PC-9 (cell line): ENCODE data around the gene PLEKHA7. TPM values are rescaled to one million over a fixed set of nuclear protein-coding genes. Genes with fewer than 3 reads are reported as not detected.

ENCODE experiments used
- BruUV-seq: library from RNA; stranded (reverse); fragments of 400-500 nt; replicated peaks from 2 replicates; lab custom pipeline; 2021; lab: Mats Ljungman, UMichigan
- CTCF ChIA-PET: fragments of 300-600 bp; sonication (Branson Sonifier 250); formaldehyde crosslinking; loops from one replicate; lab custom pipeline; 2022; ENCODE audit warnings: antibody characterized with exemption; lab: Charles Lee
- POLR2A ChIA-PET: fragments of 300-600 bp; sonication (Branson Sonifier 250); formaldehyde crosslinking; loops from one replicate; lab custom pipeline; 2022; ENCODE audit warnings: antibody characterized with exemption; ENCODE audit not compliant: unreplicated experiment; lab: Charles Lee
- DNase-seq, 2 experiments: peaks; one replicate each; pipeline versions ENCODE4 v3.0.0 to v3.0.0-alpha.2; 2015 to 2022; ENCODE audit warnings: mixed read lengths in 1 of 2
- H2AFZ ChIP-seq: fragments of 200-600 bp; sonication (generic); 2 replicates; pipeline ENCODE4 v1.8.1; 2017; ENCODE audit warnings: antibody characterized with exemption
- H3F3A ChIP-seq: fragments of 200-600 bp; sonication (generic); 2 replicates; pipeline ENCODE4 v1.8.1; 2017; ENCODE audit warnings: antibody characterized with exemption, mild to moderate bottlenecking, low read depth; ENCODE audit not compliant: insufficient read depth
- H3K27ac ChIP-seq: fragments of 200-600 bp; sonication (generic); 2 replicates; pipeline ENCODE4 v1.6.1; 2016; ENCODE audit warnings: mixed run types
- H3K27me3 ChIP-seq: fragments of 200-600 bp; sonication (generic); 2 replicates; pipeline ENCODE4 v1.6.1; 2016; ENCODE audit warnings: low read depth, mixed run types; ENCODE audit not compliant: insufficient read depth
- H3K36me3 ChIP-seq: fragments of 200-600 bp; sonication (generic); 2 replicates; pipeline ENCODE4 v1.6.1; 2016; ENCODE audit warnings: low read depth, mixed run types
- H3K4me1 ChIP-seq: fragments of 200-600 bp; sonication (generic); replicated peaks from 2 replicates; pipeline ENCODE4 v1.6.1; 2016; ENCODE audit warnings: mixed run types; ENCODE audit not compliant: insufficient read depth
- H3K4me2 ChIP-seq: fragments of 200-600 bp; sonication (generic); 2 replicates; pipeline ENCODE4 v1.6.1; 2017; ENCODE audit warnings: mixed run types
- H3K4me3 ChIP-seq: fragments of 200-600 bp; sonication (generic); 2 replicates; pipeline ENCODE4 v1.6.1; 2016; ENCODE audit warnings: mixed run types
- H3K79me2 ChIP-seq: fragments of 200-600 bp; sonication (generic); 2 replicates; pipeline ENCODE4 v1.6.1; 2017; ENCODE audit warnings: low read depth, mixed run types
- H3K9me2 ChIP-seq: fragments of 200-600 bp; sonication (generic); 2 replicates; pipeline ENCODE4 v1.8.1; 2017; ENCODE audit warnings: mild to moderate bottlenecking; ENCODE audit not compliant: insufficient read depth
- H3K9me3 ChIP-seq: fragments of 200-600 bp; sonication (generic); 2 replicates; pipeline ENCODE4 v1.8.1; 2016; ENCODE audit warnings: low read depth; ENCODE audit not compliant: insufficient read depth
- H4K20me1 ChIP-seq: fragments of 200-600 bp; sonication (generic); 2 replicates; pipeline ENCODE4 v1.8.1; 2017; ENCODE audit not compliant: insufficient read depth
- EZH2 ChIP-seq: fragments of 200-600 bp; sonication (generic); IDR thresholded peaks from 2 replicates; pipeline ENCODE4 v1.8.0; 2017; ENCODE audit warnings: antibody characterized with exemption, low read depth
- intact Hi-C: fragments of 100-400 bp; cut with micrococcal nuclease; formaldehyde crosslinking; loops from one replicate; pipeline ENCODE4 v1.10.0; 2022; ENCODE audit not compliant: unreplicated experiment
- total RNA-seq: library from RNA; stranded (reverse); gene quantifications from 2 replicates; pipeline ENCODE4 v1.2.3, GENCODE V29; 2021
- TF ChIP-seq, protein P1 (sequence below): fragments of 200-600 bp; sonication (generic); conservative IDR thresholded peaks from 2 replicates; pipeline ENCODE4 v1.6.1; 2017; ENCODE audit warnings: mixed run types, antibody characterized with exemption, mild to moderate bottlenecking, moderate library complexity

The PLEKHA7 gene
- total RNA-seq, 1 experiment from 2014 or later = 26.9 TPM

DNA sequence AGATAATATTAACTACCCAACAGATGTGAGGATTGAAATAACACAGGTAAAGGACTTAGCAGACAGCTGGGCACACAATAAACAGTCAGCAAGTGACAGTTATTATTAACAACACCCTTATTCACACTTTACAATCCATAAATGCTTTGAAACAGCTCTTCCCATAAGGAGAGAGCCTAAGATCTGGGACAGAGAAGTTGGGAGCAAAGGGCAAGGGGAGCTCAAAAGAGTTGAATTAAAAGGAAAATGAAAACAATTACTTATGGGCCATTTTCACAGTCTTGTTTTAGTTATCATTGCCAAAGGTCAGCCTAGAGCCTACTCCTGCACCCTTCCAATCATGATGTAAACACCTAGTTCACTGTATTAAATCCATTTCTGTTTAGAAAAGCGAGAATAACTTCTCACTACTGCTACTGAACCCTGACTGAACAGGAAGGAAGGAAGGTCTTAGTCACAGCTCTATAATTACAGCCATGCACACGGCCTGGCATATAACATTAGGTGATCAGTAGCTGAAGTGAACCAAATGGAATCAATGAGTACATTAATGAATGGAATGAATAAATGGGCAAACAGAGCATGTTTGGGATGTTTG lies 111.3 kb downstream of the PLEKHA7 start:
- ChIA-PET POLR2A (interaction anchor here (0.7 kb wide), 1 partner anchor 15 kb away, joined by 3 read pairs; no protein-coding TSS in a partner anchor), CTCF (interaction anchor here (1.0 kb wide), 1 partner anchor 83 kb away, joined by 3 read pairs; no protein-coding TSS in a partner anchor)
- H3K4me2 ChIP-seq = peak overlapping the region; percentile 49
- no peaks in the 10 kb centered on the region for H3K9me3 ChIP-seq
- H3K36me3 ChIP-seq = no peaks in the 10 kb centered on the region
- TF ChIP-seq, protein P1, sequence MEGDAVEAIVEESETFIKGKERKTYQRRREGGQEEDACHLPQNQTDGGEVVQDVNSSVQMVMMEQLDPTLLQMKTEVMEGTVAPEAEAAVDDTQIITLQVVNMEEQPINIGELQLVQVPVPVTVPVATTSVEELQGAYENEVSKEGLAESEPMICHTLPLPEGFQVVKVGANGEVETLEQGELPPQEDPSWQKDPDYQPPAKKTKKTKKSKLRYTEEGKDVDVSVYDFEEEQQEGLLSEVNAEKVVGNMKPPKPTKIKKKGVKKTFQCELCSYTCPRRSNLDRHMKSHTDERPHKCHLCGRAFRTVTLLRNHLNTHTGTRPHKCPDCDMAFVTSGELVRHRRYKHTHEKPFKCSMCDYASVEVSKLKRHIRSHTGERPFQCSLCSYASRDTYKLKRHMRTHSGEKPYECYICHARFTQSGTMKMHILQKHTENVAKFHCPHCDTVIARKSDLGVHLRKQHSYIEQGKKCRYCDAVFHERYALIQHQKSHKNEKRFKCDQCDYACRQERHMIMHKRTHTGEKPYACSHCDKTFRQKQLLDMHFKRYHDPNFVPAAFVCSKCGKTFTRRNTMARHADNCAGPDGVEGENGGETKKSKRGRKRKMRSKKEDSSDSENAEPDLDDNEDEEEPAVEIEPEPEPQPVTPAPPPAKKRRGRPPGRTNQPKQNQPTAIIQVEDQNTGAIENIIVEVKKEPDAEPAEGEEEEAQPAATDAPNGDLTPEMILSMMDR = no peak
- no peak for TF ChIP-seq EZH2
- no peaks in the 10 kb centered on the region for H3K27me3 ChIP-seq
- H3F3A ChIP-seq = peaks cover 15% of the 10 kb centered on the region
- H2AFZ ChIP-seq = no peak overlapping the region
- no peaks in the 10 kb centered on the region for H3K9me2 ChIP-seq
- no peak for DNase-seq
- no peak overlapping the region for H3K4me3 ChIP-seq
- H4K20me1 ChIP-seq = no peaks in the 10 kb centered on the region
- H3K4me1 ChIP-seq = peaks cover 28% of the 10 kb centered on the region
- H3K79me2 ChIP-seq = peaks cover 60% of the 10 kb centered on the region
- H3K27ac ChIP-seq = peak overlapping the region; percentile 82
- BruUV-seq = no TSS peak
- intact Hi-C loops = no loop called here

DNA sequence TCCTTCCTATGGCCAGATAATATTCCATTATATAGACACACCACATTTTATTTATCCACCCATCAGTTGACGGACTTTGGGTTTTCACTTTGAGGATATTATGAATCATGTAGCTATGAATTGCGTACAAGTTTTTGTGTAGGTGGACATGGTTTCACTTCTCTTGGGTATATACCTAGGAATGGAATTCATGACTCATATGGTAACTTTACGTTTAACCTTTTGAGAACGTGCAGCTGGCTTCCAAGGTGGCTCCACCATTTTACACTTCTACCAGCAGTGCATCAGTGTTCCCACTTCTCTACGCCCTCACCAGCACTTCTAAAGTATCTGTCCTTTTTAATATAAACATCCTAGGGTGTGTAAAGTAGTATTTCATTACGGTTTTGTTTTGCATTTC lies 112.0 kb downstream of the PLEKHA7 start:
- Histone ChIP-seq H3K79me2 (peaks cover 65% of the 10 kb centered on the region), H4K20me1 (no peaks in the 10 kb centered on the region), H3K9me3 (no peaks in the 10 kb centered on the region), H3F3A (peaks cover 15% of the 10 kb centered on the region), H3K4me1 (peaks cover 28% of the 10 kb centered on the region), H3K9me2 (no peaks in the 10 kb centered on the region), H3K36me3 (no peaks in the 10 kb centered on the region), H3K27ac (peak overlapping the region; percentile 82), H3K4me2 (peak overlapping the region; percentile 49), H3K4me3 (no peak overlapping the region), H3K27me3 (no peaks in the 10 kb centered on the region), H2AFZ (no peak overlapping the region)
- ChIA-PET CTCF (interaction anchor here (1.0 kb wide), 1 partner anchor 82 kb away, joined by 3 read pairs; no protein-coding TSS in a partner anchor), POLR2A (no interaction called here)
- no peak for TF ChIP-seq EZH2
- TF ChIP-seq, protein P1 = no peak
- BruUV-seq = no TSS peak
- peak in 1 of 2 experiments; percentile 80 for DNase-seq
- intact Hi-C loops = no loop called here

DNA sequence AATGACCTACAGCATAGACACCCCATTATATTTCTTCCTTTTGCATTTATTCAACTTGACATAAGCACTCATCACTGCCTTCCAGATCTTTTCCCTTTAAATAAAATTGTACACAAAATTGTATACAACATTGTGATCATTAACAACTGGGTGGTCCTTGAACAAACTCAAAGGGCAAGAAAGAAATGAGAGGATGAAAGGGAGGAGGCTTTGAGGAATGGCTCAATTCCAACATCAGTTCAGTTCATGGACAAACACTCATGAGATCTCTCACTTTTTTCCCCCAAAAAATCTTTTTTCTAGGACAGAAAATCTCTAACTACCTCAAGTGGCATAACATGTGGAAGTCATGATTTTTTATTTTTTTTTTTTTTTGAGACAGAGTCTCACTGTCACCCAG lies 113.7 kb downstream of the PLEKHA7 start:
- Histone ChIP-seq H4K20me1 (no peaks in the 10 kb centered on the region), H3K9me2 (no peaks in the 10 kb centered on the region), H2AFZ (no peak overlapping the region), H3K27ac (no peak overlapping the region), H3K79me2 (peaks cover 62% of the 10 kb centered on the region), H3K36me3 (no peaks in the 10 kb centered on the region), H3F3A (peaks cover 13% of the 10 kb centered on the region), H3K4me3 (no peak overlapping the region), H3K4me2 (no peak overlapping the region), H3K27me3 (no peaks in the 10 kb centered on the region), H3K9me3 (no peaks in the 10 kb centered on the region), H3K4me1 (peaks cover 32% of the 10 kb centered on the region)
- intact Hi-C loops = no loop called here
- ChIA-PET POLR2A (no interaction called here), CTCF (no interaction called here)
- DNase-seq = no peak
- TF ChIP-seq, protein P1 = no peak
- no peak for TF ChIP-seq EZH2
- BruUV-seq = no TSS peak
